ENCODE measurements around the gene COL25A1.

Gene COL25A1

GRCh38 chr4:109163493-109163892 lies 139.0 kb downstream of the COL25A1 start:
- no peaks in the 10 kb centered on the region for H3K36me3 ChIP-seq (ENCODE audit: control insufficient read depth, low read depth, low read length)
- H3K4me3 ChIP-seq (ENCODE audit: low read length) = no peak overlapping the region
- no peak overlapping the region for H3K27ac ChIP-seq (ENCODE audit: low read length)
- no peak overlapping the region for H3K9ac ChIP-seq (ENCODE audit: low read length)
- no peaks in the 10 kb centered on the region for H3K27me3 ChIP-seq (ENCODE audit: control insufficient read depth, insufficient read depth, low read length)
- peaks cover 16% of the 10 kb centered on the region for H3K4me1 ChIP-seq (ENCODE audit: control insufficient read depth, low read depth, low read length)
- no peaks in the 10 kb centered on the region for H3K9me3 ChIP-seq (ENCODE audit: control insufficient read depth, low read depth, low read length)

GRCh38 chr4:109162759-109163158 lies 139.7 kb downstream of the COL25A1 start:
- no peaks in the 10 kb centered on the region for H3K9me3 ChIP-seq (ENCODE audit: control insufficient read depth, low read depth, low read length)
- peaks cover 16% of the 10 kb centered on the region for H3K4me1 ChIP-seq (ENCODE audit: control insufficient read depth, low read depth, low read length)
- no peaks in the 10 kb centered on the region for H3K36me3 ChIP-seq (ENCODE audit: control insufficient read depth, low read depth, low read length)
- H3K27me3 ChIP-seq (ENCODE audit: control insufficient read depth, insufficient read depth, low read length) = no peaks in the 10 kb centered on the region
- H3K9ac ChIP-seq (ENCODE audit: low read length) = no peak overlapping the region
- H3K27ac ChIP-seq (ENCODE audit: low read length) = no peak overlapping the region
- H3K4me3 ChIP-seq (ENCODE audit: low read length) = no peak overlapping the region

GRCh38 chr4:109160494-109160893 lies 142.0 kb downstream of the COL25A1 start:
- H3K9me3 ChIP-seq (ENCODE audit: control insufficient read depth, low read depth, low read length) = no peaks in the 10 kb centered on the region
- H3K36me3 ChIP-seq (ENCODE audit: control insufficient read depth, low read depth, low read length) = no peaks in the 10 kb centered on the region
- H3K27ac ChIP-seq (ENCODE audit: low read length) = no peak overlapping the region
- H3K9ac ChIP-seq (ENCODE audit: low read length) = no peak overlapping the region
- peaks cover 16% of the 10 kb centered on the region for H3K4me1 ChIP-seq (ENCODE audit: control insufficient read depth, low read depth, low read length)
- no peaks in the 10 kb centered on the region for H3K27me3 ChIP-seq (ENCODE audit: control insufficient read depth, insufficient read depth, low read length)
- H3K4me3 ChIP-seq (ENCODE audit: low read length) = no peak overlapping the region

GRCh38 chr4:109157696-109158095 lies 144.8 kb downstream of the COL25A1 start:
- Histone ChIP-seq H3K27ac (ENCODE audit: low read length) (no peak overlapping the region), H3K4me3 (ENCODE audit: low read length) (no peak overlapping the region), H3K36me3 (ENCODE audit: control insufficient read depth, low read depth, low read length) (no peaks in the 10 kb centered on the region), H3K9ac (ENCODE audit: low read length) (no peak overlapping the region), H3K27me3 (ENCODE audit: control insufficient read depth, insufficient read depth, low read length) (no peaks in the 10 kb centered on the region), H3K9me3 (ENCODE audit: control insufficient read depth, low read depth, low read length) (no peaks in the 10 kb centered on the region), H3K4me1 (ENCODE audit: control insufficient read depth, low read depth, low read length) (no peaks in the 10 kb centered on the region)

GRCh38 chr4:109157205-109157604 lies 145.3 kb downstream of the COL25A1 start:
- no peak overlapping the region for H3K4me3 ChIP-seq (ENCODE audit: low read length)
- H3K27me3 ChIP-seq (ENCODE audit: control insufficient read depth, insufficient read depth, low read length) = no peaks in the 10 kb centered on the region
- no peaks in the 10 kb centered on the region for H3K36me3 ChIP-seq (ENCODE audit: control insufficient read depth, low read depth, low read length)
- H3K9me3 ChIP-seq (ENCODE audit: control insufficient read depth, low read depth, low read length) = no peaks in the 10 kb centered on the region
- H3K9ac ChIP-seq (ENCODE audit: low read length) = no peak overlapping the region
- H3K4me1 ChIP-seq (ENCODE audit: control insufficient read depth, low read depth, low read length) = no peaks in the 10 kb centered on the region
- no peak overlapping the region for H3K27ac ChIP-seq (ENCODE audit: low read length)

- H3K9me3 ChIP-seq (ENCODE audit: control insufficient read depth, low read depth, low read length) = no peaks in the 10 kb centered on the region
- no peaks in the 10 kb centered on the region for H3K4me1 ChIP-seq (ENCODE audit: control insufficient read depth, low read depth, low read length)
- H3K4me3 ChIP-seq (ENCODE audit: low read length) = no peak overlapping the region
- no peak overlapping the region for H3K9ac ChIP-seq (ENCODE audit: low read length)
- no peaks in the 10 kb centered on the region for H3K27me3 ChIP-seq (ENCODE audit: control insufficient read depth, insufficient read depth, low read length)
- H3K36me3 ChIP-seq (ENCODE audit: control insufficient read depth, low read depth, low read length) = no peaks in the 10 kb centered on the region
- no peak overlapping the region for H3K27ac ChIP-seq (ENCODE audit: low read length)
Observed at GRCh38 chr4:109156356-109156755, 146.1 kb downstream of the COL25A1 start.

- Histone ChIP-seq H3K9me3 (ENCODE audit: control insufficient read depth, low read depth, low read length) (no peaks in the 10 kb centered on the region), H3K4me3 (ENCODE audit: low read length) (no peak overlapping the region), H3K4me1 (ENCODE audit: control insufficient read depth, low read depth, low read length) (no peaks in the 10 kb centered on the region), H3K36me3 (ENCODE audit: control insufficient read depth, low read depth, low read length) (no peaks in the 10 kb centered on the region), H3K27me3 (ENCODE audit: control insufficient read depth, insufficient read depth, low read length) (no peaks in the 10 kb centered on the region), H3K9ac (ENCODE audit: low read length) (no peak overlapping the region), H3K27ac (ENCODE audit: low read length) (no peak overlapping the region)
Observed at GRCh38 chr4:109155682-109156283, 146.7 kb downstream of the COL25A1 start.

GRCh38 chr4:109155084-109155483 lies 147.4 kb downstream of the COL25A1 start:
- H3K4me1 ChIP-seq (ENCODE audit: control insufficient read depth, low read depth, low read length) = no peaks in the 10 kb centered on the region
- no peaks in the 10 kb centered on the region for H3K27me3 ChIP-seq (ENCODE audit: control insufficient read depth, insufficient read depth, low read length)
- no peaks in the 10 kb centered on the region for H3K36me3 ChIP-seq (ENCODE audit: control insufficient read depth, low read depth, low read length)
- H3K9ac ChIP-seq (ENCODE audit: low read length) = no peak overlapping the region
- no peak overlapping the region for H3K4me3 ChIP-seq (ENCODE audit: low read length)
- no peak overlapping the region for H3K27ac ChIP-seq (ENCODE audit: low read length)
- no peaks in the 10 kb centered on the region for H3K9me3 ChIP-seq (ENCODE audit: control insufficient read depth, low read depth, low read length)

- Histone ChIP-seq H3K4me1 (ENCODE audit: control insufficient read depth, low read depth, low read length) (no peaks in the 10 kb centered on the region), H3K27ac (ENCODE audit: low read length) (no peak overlapping the region), H3K9me3 (ENCODE audit: control insufficient read depth, low read depth, low read length) (no peaks in the 10 kb centered on the region), H3K9ac (ENCODE audit: low read length) (no peak overlapping the region), H3K27me3 (ENCODE audit: control insufficient read depth, insufficient read depth, low read length) (no peaks in the 10 kb centered on the region), H3K4me3 (ENCODE audit: low read length) (no peak overlapping the region), H3K36me3 (ENCODE audit: control insufficient read depth, low read depth, low read length) (no peaks in the 10 kb centered on the region)
Observed at GRCh38 chr4:109154424-109154823, 148.0 kb downstream of the COL25A1 start.

- no peak overlapping the region for H3K4me3 ChIP-seq (ENCODE audit: low read length)
- no peaks in the 10 kb centered on the region for H3K36me3 ChIP-seq (ENCODE audit: control insufficient read depth, low read depth, low read length)
- H3K9ac ChIP-seq (ENCODE audit: low read length) = no peak overlapping the region
- no peak overlapping the region for H3K27ac ChIP-seq (ENCODE audit: low read length)
- no peaks in the 10 kb centered on the region for H3K27me3 ChIP-seq (ENCODE audit: control insufficient read depth, insufficient read depth, low read length)
- peaks cover 8% of the 10 kb centered on the region for H3K4me1 ChIP-seq (ENCODE audit: control insufficient read depth, low read depth, low read length)
- no peaks in the 10 kb centered on the region for H3K9me3 ChIP-seq (ENCODE audit: control insufficient read depth, low read depth, low read length)
Observed at GRCh38 chr4:109149836-109150235, 152.6 kb downstream of the COL25A1 start.

- H3K27ac ChIP-seq (ENCODE audit: low read length) = no peak overlapping the region
- H3K9me3 ChIP-seq (ENCODE audit: control insufficient read depth, low read depth, low read length) = no peaks in the 10 kb centered on the region
Observed at GRCh38 chr4:109148577-109149075, 153.8 kb downstream of the COL25A1 start.

GRCh38 chr4:109147135-109147534 lies 155.3 kb downstream of the COL25A1 start:
- Histone ChIP-seq H3K4me3 (ENCODE audit: low read length) (no peak overlapping the region), H3K4me1 (ENCODE audit: control insufficient read depth, low read depth, low read length) (peaks cover 8% of the 10 kb centered on the region), H3K9ac (ENCODE audit: low read length) (no peak overlapping the region), H3K36me3 (ENCODE audit: control insufficient read depth, low read depth, low read length) (no peaks in the 10 kb centered on the region), H3K9me3 (ENCODE audit: control insufficient read depth, low read depth, low read length) (no peaks in the 10 kb centered on the region), H3K27me3 (ENCODE audit: control insufficient read depth, insufficient read depth, low read length) (no peaks in the 10 kb centered on the region), H3K27ac (ENCODE audit: low read length) (no peak overlapping the region)

More at GRCh38 chr4:109148577-109149075, 153.8 kb downstream of the COL25A1 start:
- H3K27me3 ChIP-seq (ENCODE audit: control insufficient read depth, insufficient read depth, low read length) = no peaks in the 10 kb centered on the region
- no peaks in the 10 kb centered on the region for H3K36me3 ChIP-seq (ENCODE audit: control insufficient read depth, low read depth, low read length)
- H3K9ac ChIP-seq (ENCODE audit: low read length) = no peak overlapping the region
- no peak overlapping the region for H3K4me3 ChIP-seq (ENCODE audit: low read length)
- H3K4me1 ChIP-seq (ENCODE audit: control insufficient read depth, low read depth, low read length) = peaks cover 8% of the 10 kb centered on the region
